Activated CD8-positive, alpha-beta memory T cell treated with anti-CD3 and anti-CD28 coated beads, Interleukin-2, amount 50 U/mL, for 24 hours (primary cell): ENCODE results near the gene C1QL3.

ENCODE experiments used
- DNase-seq: peaks from one replicate; pipeline ENCODE4 v3.0.0-alpha.2; 2020; ENCODE audit errors: extremely low read depth

C1QL3 gene

DNA sequence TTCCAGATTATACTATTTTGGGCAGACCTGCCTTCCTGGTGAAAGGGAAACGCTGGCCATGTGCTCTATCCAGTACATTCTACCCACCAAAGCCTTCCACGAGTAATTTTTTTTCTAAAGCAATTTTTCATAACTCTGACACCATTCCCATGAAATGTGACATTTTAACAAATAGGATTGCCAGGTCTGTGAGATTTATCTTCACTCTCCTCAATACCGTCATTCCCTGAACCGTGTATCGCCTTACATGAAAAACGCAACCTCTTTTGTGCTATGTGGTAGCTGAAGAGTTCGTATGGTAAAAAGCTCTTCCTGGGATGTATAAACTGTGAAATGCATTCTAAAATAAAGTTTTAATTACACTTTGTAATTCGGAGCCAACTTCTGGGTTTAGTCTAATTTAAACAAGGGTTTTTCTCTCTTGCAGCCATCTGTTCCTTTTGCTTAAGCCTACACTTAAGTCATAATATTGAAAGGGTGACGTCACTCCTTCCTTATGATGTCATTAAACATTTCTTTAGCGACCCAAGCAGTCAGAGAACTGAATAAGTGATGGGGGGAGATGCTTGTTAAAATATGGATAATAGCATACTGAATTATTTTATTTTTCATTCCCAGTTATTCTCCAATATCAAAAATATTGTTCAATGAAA lies 27.7 kb downstream of the C1QL3 start:
- DNase-seq: no peak

- DNase-seq: no peak
Observed at GRCh38 chr10:16491933-16492332, 29.7 kb downstream of the C1QL3 start.

- DNase-seq: no peak
Observed at GRCh38 chr10:16490511-16490910, 31.2 kb downstream of the C1QL3 start.

DNA sequence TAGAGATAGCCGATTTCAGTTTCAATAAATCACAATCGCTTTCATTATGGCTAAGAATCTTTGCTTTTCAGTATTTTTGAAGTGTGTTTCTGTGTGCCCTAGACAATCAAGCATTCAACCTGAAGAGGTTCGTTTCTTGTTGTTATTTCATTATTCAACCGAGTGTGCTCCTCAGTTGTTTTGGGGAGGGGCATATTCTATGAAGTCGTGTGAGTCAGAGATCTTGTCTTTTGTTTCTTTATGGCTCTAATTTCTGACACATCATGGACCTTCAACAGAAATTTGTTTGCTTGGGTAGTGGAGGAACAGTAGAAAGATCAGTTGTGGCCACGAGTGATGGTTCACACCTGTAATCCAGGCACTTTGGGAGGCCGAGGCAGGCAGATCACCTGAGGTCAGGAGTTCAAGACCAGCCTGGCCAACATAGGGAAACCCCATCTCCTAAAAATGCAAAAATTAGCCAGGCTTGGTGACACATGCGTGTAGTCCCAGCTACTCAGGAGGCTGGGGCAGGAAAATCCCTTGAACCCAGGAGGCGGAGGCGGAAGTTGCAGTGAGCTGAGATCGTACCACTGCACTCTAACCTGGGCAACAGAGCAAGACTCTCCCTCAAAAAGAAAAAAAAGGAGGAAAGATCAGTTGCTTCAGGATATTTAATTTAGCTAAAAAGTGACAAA lies 38.3 kb downstream of the C1QL3 start:
- DNase-seq: no peak

DNA sequence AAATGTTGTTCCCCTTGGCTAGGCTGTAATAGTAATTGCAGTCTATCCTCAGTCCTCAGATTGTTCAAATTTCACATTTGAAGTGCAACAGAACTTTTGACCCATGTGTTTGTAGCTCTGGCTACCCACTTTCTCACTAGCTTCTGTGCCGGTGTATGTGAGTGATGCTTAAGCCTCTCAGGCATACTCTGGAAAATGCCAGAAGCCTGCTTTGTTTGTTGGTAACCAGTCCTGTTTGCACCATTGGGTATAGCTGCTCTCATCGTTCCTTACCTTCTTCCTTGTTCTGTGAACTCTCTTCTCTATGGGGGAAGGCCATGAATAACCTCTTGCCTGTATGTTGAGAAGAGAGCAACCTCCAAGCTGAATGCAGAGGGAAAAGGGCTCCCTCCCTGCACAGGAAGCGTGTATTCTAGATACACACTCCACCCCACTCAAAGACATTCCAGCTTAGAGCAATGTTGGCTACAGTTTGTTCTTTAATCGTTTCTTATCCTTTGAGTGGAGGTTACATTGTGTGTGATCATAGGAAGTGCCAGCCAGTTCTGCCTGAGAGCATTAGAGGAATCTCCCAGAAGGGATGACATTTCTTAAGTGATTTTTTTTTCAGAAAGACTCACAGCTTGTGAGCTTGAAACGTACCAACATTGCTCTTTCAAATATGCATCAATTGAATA lies 40.5 kb downstream of the C1QL3 start:
- DNase-seq: no peak

GRCh38 chr10:16478801-16479200 lies 42.9 kb downstream of the C1QL3 start:
- no peak for DNase-seq

DNA sequence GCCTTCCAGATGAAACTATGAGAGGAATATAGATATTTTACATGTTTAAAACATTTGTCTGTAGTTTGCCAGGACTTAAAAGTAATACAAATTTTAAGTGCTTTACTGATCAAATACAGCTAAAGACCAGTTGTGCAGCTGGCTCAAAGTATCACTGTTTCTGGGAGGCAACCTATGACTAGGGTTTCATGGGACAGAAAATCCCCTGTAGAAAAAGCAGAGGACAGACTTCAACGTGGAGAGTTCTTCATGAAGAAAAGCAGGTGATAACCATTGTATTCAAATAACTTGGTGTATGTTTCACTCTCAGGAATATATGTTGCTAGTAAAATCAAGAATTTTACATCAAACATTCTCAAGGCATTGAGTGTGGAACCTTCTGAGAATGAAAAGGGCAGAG lies 43.9 kb downstream of the C1QL3 start:
- no peak for DNase-seq

DNA sequence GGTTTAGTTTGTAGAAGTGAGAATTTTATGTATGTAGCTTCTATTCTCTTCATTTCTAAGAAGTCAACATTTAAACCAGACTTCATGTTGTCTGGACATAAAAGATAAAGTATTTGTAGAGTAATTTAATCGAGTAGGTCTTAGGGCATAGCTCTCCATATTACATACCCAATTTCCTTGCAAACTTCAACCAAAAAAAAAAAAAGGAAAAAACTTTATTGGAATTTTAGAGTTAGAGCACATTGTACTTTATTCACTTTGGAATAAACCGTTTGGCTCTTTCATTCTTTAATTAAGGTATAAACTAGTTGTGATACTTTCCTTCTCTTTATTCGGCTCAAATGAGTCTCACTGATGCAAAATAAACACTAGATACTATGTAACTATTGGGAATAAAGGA lies 48.9 kb downstream of the C1QL3 start:
- DNase-seq: no peak

GRCh38 chr10:16470747-16471146 lies 50.9 kb downstream of the C1QL3 start:
- DNase-seq: no peak

DNA sequence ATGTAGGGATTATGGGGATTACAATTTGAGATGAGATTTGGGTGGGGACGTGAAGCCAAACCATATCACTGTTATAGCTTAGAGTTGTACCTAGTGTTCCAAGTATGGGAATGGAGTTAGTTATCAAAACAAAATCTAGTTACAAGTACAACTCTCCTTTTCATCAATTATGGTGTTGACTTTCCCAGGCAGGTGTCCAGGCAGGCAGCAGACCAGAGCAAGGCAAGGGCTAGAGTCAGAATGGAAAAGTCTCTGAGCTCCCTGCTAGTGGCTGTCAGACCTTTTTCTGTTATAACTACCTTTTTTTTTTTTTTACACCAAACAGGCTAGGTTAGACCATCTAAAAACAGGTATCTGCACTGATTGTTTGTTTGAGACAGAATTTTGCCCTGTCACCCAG lies 55.7 kb downstream of the C1QL3 start:
- no peak for DNase-seq
